NCI-H1105 treated with DMSO at 0.1 percent for 48 hours (cell line): ENCODE data around the gene PPP1R12B.
"Not testable (repeated sequence)": the region's sequence is repeated elsewhere in the genome, so short reads cannot be mapped to it uniquely, and the experiment has no call there.

ENCODE experiments used
- DNase-seq: peaks from one replicate; lab custom pipeline; 2025; lab: John Stamatoyannopoulos, UW

PPP1R12B gene

DNA sequence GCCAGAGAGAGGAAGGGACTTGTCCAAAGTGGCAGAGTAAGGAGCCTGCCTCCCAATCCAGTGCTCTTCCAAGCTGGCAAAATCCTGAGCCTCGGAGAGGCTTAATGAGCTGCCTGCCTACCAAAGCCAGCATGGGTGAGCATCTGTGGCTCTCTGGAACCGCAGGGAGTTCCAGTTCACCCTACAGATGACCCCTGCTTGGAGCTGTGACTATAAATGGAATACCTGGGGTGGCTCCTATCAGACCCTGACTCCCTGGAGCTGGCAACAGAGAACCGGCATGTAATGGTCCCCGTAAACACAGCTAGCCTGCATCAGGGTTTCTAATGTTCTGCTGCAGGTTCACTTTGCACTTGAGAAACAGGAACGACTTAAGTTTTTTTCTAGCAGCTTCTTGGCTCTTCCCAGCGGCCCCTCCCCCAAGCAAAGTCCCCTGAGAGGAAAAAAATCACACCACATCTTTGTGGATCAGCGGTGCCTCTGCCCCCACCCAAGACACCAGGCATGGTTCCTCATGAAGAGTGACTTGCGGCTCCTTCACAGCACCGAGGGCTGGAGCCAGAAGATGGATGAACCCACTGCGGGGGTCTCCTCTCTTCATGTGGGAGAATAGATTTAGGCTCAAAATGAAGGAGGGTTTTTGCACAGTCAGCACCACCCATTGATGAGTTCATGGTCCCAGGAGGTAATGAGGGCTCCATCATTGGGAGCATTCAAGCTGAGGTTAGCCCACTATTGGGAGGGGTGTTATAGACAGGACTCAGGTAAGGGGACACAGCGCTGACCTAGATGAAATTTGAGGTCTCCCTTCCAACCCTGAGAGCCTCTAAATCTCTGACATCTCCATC lies 282.8 kb downstream of the PPP1R12B start:
- DNase-seq: no peak

- DNase-seq: no peak
Observed at GRCh38 chr1:202632241-202632640, 283.7 kb downstream of the PPP1R12B start.

DNA sequence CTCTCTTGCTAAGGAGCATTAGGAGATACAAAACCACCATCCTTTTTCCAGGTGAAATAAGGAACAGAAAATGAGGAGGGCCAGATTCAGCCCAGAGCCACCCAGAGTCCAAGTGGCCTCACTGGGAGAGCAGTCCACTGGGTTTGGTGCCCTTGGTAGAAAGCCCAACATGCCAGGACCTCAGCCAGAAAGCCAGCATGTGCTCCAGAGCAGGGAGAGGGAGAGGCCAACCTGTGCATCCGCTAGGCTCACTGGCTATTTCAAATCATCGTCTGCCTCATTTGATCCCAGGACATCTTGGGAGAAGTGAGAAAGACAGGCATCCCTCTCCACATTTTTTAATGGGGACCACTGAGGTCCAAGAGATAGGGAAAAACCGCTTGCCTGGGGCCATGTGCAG lies 287.7 kb downstream of the PPP1R12B start:
- DNase-seq: not testable (repeated sequence)

DNA sequence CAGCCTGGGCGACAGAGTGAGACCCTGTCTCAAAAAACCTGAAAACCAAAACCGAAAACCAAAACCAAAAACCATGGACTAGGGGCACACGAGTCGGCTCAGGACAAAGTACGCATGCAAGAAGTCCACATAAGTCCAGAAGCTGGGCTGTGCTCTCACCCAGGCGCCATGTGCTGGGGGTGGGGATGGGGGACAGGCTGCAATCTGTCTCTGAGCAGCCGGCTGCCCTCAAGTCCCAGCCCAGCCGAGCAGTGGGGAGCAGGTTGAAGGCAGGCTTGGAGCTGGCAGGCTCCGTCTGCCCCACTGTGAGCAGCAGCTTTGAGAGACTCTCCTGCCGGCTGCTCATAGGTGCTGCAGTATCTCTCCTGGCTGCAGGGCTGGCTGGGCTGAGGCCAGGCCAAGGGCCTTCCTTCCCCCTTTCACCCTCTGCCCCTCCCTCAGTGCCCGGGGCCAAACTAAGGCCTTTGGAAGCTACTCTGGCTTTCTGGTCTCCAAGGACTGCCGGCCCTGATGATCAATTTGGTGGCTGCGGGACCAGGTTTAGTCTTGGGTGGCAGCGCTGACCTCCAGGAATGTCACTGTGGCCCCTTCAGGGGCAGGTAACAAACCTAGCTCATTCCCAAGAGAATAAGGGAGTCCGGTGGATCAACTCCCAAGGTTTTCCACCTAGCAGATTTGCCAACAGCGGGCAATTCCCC lies 289.0 kb downstream of the PPP1R12B start:
- not testable (repeated sequence) for DNase-seq

- no peak for DNase-seq
Observed at GRCh38 chr1:202638019-202638700, 289.7 kb downstream of the PPP1R12B start.

DNA sequence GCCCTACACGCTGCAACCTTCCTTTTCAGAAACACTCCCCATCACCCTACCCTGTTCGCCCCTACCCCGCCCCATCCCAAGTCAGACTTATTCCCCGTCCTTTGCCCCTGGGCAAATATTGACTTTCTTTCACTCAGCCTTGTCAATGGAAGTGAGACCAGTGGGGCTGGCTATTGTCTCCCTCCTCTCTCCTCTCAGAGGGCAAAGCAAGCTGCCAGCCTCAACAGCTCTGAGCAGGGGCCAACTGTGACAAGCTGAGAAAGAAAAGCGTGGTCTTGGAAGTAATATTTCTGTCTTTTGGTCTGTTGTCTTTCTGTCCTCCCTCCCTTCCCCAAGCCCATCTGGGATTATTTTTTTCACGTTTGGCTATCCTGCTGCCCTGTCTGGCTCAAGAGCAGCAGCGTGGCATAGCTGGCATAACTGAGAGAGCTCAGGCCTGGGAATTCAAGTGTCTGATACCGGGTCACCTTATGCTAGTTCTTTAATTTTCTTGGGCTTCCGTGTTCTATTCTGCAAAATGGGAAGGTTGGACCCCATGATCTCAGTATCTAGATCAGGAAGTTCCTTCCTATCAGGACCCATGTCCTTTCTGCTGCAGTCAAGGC lies 290.3 kb downstream of the PPP1R12B start:
- not testable (repeated sequence) for DNase-seq

DNA sequence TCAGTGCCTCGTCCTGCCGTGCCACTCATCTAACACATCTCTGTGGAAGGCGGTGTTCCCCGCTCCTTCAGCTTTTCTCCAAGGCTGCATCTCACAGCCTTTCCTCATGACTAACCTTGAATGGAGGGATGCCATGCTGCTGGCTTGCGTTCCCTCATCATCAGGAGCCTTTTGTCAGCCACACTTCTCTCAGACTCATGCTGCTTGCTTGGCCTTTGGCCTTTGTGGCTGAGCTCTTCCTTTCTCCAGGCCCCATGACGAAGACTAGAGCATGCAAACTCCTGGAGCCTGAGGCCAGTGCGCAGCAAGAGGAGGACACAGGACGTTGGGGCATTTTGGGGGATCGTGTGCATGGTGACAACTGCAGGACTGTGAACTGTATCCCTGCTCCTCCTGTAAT lies 291.0 kb downstream of the PPP1R12B start:
- no peak for DNase-seq

DNA sequence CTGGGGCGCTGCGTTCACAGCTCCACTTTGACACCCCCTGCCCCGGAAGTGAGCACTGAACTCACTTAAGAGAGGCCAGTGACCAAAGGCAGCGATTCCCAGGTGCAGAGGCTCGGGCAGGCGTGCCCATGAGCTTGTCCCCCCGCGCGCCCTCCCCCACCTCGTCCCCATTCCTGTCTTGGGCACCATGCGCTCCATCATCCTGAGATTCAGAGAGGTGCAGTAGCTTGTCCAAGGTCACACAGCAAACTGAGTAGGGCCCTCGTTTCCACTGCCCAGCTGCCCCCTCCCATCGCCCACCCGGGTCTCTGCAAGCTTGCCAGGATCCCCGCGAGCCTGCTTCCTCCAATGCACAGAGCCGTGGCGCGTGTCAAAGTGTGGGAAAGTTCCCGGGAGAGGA lies 293.7 kb downstream of the PPP1R12B start:
- no peak for DNase-seq
